Right atrium auricular region (tissue), 2 donors: ENCODE measurements around the gene NCOA5. TPM values are rescaled to one million over a fixed set of nuclear protein-coding genes. Genes with fewer than 3 reads are reported as not detected.

Experiments used
- DNase-seq: peaks from one replicate; pipeline ENCODE4 v3.0.0-alpha.2; 2019; ENCODE audit warnings: low spot score
- H3K27ac ChIP-seq, 2 donors: fragments of 200-600 bp; sonication (generic); 1 replicate in 1 of 2; 2 replicates in 1 of 2; pipeline ENCODE4 v1.5.1; 2016 to 2019
- H3K27me3 ChIP-seq, 2 donors: fragments of 200-600 bp; sonication (generic); one replicate each; pipeline versions ENCODE4 v1.5.1 to v1.6.0; 2017 to 2019
- H3K36me3 ChIP-seq: fragments of 200-600 bp; sonication (generic); one replicate; pipeline ENCODE4 v1.5.1; 2016
- H3K4me1 ChIP-seq, 2 donors: fragments of 200-600 bp; sonication (generic); one replicate each; pipeline versions ENCODE4 v1.5.1 to v1.6.0; 2017 to 2019
- H3K4me3 ChIP-seq, 2 donors: fragments of 200-600 bp; sonication (generic); 1 replicate in 1 of 2; 2 replicates in 1 of 2; pipeline ENCODE4 v1.5.1; 2017 to 2019; ENCODE audit warnings: mild to moderate bottlenecking in 1 of 2, moderate library complexity in 1 of 2
- H3K9me3 ChIP-seq, 2 donors: fragments of 200-600 bp; sonication (generic); one replicate each; pipeline ENCODE4 v1.5.1; 2019
- total RNA-seq, 2 donors: library from RNA; depleted of rRNA; stranded (reverse); fragments of >200 nt; gene quantifications; one replicate each; pipeline ENCODE4 v1.1.0, GENCODE V29; 2016
- TF ChIP-seq, protein P1 (sequence below), 2 donors: fragments of 200-600 bp; sonication (generic); IDR thresholded peaks; one replicate each; pipeline ENCODE4 v1.5.1; 2019; ENCODE audit warnings: antibody characterized with exemption in 2 of 2

Gene NCOA5
- total RNA-seq, 2 donors from 2014 or later: 17.8 to 23.3 TPM

DNA sequence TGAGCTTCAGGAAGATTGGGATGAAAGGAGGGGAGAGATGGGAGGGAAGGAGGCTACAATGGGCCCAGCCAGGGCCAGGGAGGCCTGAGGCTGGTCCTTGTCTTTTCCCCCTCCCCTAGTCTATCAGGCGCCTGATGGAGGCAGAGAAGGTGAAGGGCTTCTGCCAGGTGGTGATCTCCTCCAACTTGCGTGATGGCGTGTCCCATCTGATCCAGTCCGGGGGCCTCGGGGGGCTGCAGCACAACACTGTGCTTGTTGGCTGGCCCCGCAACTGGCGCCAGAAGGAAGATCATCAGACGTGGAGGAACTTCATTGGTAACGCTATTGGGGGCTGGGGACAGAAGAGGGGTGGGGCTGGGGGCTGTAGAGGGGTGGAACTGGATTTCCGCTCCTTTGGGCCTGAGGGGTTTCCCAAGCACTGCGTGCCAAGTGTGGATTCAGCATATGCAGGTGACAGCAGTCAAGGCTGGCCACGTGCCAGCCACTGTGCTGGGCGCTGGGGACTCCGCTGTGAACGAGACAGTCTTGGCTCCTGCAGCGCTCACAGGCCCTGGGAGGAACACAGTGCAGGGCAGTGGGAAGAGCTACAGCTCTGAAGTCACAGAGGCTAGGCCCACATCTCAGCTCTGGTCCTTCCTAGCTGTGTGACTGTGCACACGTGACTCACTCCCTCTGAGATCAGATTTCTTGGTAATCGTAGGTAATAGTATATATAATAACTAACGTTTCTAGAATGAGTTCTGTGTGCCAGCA lies 38.0 kb downstream of the NCOA5 start:
- H3K9me3 ChIP-seq: no peaks in the 10 kb centered on the region
- H3K27ac ChIP-seq: no peak overlapping the region
- H3K36me3 ChIP-seq: no peaks in the 10 kb centered on the region
- H3K27me3 ChIP-seq: no peaks in the 10 kb centered on the region
- TF ChIP-seq, protein P1, sequence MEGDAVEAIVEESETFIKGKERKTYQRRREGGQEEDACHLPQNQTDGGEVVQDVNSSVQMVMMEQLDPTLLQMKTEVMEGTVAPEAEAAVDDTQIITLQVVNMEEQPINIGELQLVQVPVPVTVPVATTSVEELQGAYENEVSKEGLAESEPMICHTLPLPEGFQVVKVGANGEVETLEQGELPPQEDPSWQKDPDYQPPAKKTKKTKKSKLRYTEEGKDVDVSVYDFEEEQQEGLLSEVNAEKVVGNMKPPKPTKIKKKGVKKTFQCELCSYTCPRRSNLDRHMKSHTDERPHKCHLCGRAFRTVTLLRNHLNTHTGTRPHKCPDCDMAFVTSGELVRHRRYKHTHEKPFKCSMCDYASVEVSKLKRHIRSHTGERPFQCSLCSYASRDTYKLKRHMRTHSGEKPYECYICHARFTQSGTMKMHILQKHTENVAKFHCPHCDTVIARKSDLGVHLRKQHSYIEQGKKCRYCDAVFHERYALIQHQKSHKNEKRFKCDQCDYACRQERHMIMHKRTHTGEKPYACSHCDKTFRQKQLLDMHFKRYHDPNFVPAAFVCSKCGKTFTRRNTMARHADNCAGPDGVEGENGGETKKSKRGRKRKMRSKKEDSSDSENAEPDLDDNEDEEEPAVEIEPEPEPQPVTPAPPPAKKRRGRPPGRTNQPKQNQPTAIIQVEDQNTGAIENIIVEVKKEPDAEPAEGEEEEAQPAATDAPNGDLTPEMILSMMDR (IDR thresholded peaks at IDR 0.05): no peak
- DNase-seq: no peak
- H3K4me1 ChIP-seq: no peaks in the 10 kb centered on the region
- H3K4me3 ChIP-seq: no peak overlapping the region

DNA sequence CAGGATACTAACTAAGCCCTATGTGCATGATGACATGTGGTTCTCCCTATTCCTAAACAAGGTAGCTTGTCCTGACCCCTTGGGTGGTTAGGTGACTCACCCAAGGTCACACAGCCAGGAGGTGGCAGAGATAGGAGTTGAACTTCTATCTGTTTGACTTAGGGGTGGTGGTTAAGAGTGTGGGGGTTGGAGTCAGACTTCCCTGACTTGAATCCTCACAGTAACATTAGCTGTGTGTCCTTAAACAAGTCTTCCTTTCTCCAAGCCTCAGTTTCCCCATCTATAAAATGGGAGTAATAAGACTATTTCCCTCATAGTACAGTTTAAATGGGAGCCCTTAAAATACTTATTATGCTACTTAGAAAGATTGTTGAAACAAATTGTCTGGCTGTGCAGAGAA lies 38.9 kb downstream of the NCOA5 start:
- TF ChIP-seq, protein P1 (IDR thresholded peaks at IDR 0.05): no peak
- DNase-seq: no peak
- H3K4me1 ChIP-seq: no peaks in the 10 kb centered on the region
- H3K4me3 ChIP-seq: no peak overlapping the region
- no peak overlapping the region for H3K27ac ChIP-seq
- no peaks in the 10 kb centered on the region for H3K36me3 ChIP-seq
- no peaks in the 10 kb centered on the region for H3K27me3 ChIP-seq
- H3K9me3 ChIP-seq: no peaks in the 10 kb centered on the region

DNA sequence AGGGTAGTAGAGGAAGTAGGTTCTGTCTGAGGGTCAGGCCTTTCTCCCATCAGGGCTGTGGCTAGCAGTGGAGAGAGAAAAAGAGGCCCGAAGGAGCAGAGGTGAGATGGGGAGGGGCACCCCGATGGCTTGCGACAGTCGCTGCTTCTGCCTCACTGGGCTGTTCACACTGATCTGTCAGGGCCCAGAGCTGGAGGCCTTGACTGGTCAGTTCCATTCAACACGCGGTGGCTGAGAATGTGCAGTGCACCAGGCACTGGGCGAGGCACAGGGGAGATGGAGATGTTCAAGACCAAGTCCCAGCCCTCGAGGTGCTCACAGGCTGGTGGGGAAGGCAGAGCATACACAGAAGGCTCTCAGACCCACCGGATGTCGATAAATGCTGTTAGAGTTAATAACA lies 39.3 kb downstream of the NCOA5 start:
- Histone ChIP-seq H3K27ac (no peak overlapping the region), H3K27me3 (no peaks in the 10 kb centered on the region), H3K4me3 (no peak overlapping the region), H3K36me3 (no peaks in the 10 kb centered on the region), H3K4me1 (no peaks in the 10 kb centered on the region), H3K9me3 (no peaks in the 10 kb centered on the region)
- no peak for DNase-seq
- TF ChIP-seq, protein P1 (IDR thresholded peaks at IDR 0.05): no peak

DNA sequence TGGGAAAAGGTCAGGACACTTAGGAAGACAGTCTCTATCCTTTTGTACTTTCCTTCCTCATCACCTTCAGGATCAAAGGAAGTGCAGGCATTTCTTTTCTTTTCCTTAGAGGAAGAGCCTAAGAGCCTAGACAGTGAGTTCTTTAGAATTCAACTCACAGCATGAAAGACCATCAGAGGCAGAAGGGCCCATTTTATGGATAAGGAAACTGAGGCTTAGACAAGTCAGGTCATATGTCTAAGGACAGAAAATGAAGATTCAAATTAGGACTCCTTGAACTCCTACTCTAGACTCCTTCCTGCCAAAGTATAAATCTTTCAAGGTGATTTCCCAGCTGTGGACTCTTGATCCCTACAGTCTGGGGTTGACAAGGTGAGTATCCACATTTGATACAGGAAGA lies 39.9 kb downstream of the NCOA5 start:
- Histone ChIP-seq H3K4me1 (no peaks in the 10 kb centered on the region), H3K27me3 (no peaks in the 10 kb centered on the region), H3K4me3 (no peak overlapping the region), H3K36me3 (no peaks in the 10 kb centered on the region), H3K27ac (no peak overlapping the region), H3K9me3 (no peaks in the 10 kb centered on the region)
- DNase-seq: no peak
- TF ChIP-seq, protein P1 (IDR thresholded peaks at IDR 0.05): no peak

DNA sequence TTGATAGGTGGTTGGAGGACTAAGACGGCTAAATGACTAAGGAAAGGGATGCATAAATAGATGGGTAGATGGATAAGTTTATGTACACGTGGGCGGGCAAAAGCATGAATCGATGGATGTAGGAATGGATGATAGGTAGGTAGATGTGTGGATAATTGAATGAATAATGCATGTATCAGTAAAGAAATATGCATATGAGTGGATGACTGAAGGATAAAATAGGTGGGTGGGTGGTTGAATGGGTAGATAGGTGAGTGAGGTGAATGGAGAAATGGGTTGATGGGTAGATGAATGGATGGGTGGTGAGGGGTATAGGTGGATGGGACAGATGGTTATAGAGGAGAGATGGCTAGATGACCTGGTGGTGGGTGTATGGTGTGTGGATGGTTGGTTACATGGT lies 40.6 kb downstream of the NCOA5 start:
- TF ChIP-seq, protein P1 (IDR thresholded peaks at IDR 0.05): no peak

DNA sequence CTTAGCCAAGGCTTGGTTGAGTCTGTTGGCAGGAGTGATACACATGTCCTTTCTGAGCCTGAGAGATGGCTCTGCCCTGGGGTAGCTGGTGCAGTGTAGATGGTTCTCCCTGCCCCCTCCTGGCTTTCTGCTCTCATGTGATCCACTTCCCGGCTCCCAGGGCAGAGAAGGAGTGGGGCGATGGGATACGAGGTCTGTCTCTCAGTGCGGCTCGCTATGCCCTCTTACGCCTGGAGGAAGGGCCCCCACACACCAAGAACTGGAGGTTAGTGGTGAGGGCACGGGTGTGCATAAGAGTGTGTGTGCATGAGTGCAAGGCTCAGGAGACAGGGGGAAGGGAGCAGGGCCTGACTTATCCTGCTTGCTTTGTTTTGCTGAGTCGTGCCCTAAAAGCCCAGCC lies 41.9 kb downstream of the NCOA5 start:
- no peaks in the 10 kb centered on the region for H3K36me3 ChIP-seq
- H3K4me1 ChIP-seq: no peaks in the 10 kb centered on the region
- H3K9me3 ChIP-seq: no peaks in the 10 kb centered on the region
- TF ChIP-seq, protein P1 (IDR thresholded peaks at IDR 0.05): no peak
- no peak overlapping the region for H3K27ac ChIP-seq
- no peak overlapping the region for H3K4me3 ChIP-seq
- no peak for DNase-seq
- H3K27me3 ChIP-seq: no peaks in the 10 kb centered on the region

More for the DNA sequence above, 40.6 kb downstream of the NCOA5 start:
- H3K4me1 ChIP-seq: no peaks in the 10 kb centered on the region
- no peaks in the 10 kb centered on the region for H3K36me3 ChIP-seq
- no peaks in the 10 kb centered on the region for H3K27me3 ChIP-seq
- no peak overlapping the region for H3K27ac ChIP-seq
- DNase-seq: no peak
- no peaks in the 10 kb centered on the region for H3K9me3 ChIP-seq
- no peak overlapping the region for H3K4me3 ChIP-seq
